ENCODE measurements around the gene XPNPEP1.

- TF ChIP-seq POLR2A (IDR thresholded peaks at IDR 0.05; ENCODE audit: low read depth, low read length): no peak
- TF ChIP-seq POLR2AphosphoS5 (IDR thresholded peaks at IDR 0.05; ENCODE audit: low read depth, low read length): no peak
- no peak for TF ChIP-seq TAF1 (IDR thresholded peaks at IDR 0.05; ENCODE audit: low read depth, low read length)
- TF ChIP-seq SPI1 (IDR thresholded peaks at IDR 0.05; ENCODE audit: low read depth, low read length): no peak
- TF ChIP-seq PAX5 (IDR thresholded peaks at IDR 0.05; ENCODE audit: insufficient read depth, low read length, severe bottlenecking): no peak
Measured at GRCh38 chr10:109866168-109866994, 56.9 kb downstream of the XPNPEP1 start.
